HepG2 (cell line): ENCODE results near the gene STK40. TPM values are rescaled to one million over a fixed set of nuclear protein-coding genes. Genes with fewer than 3 reads are reported as not detected.

Source experiments
- ATAC-seq: fragments of 200-7000 bp; cut with Tn5 transposase; 3 replicates; pipeline ENCODE4 v1.9.1; 2020; ENCODE audit warnings: mild to moderate bottlenecking, moderate library complexity
- BruUV-seq: library from RNA; stranded (reverse); fragments of 400-500 nt; replicated peaks from 2 replicates; lab custom pipeline; 2021; lab: Mats Ljungman, UMichigan
- CTCF ChIA-PET: fragments of 300-600 bp; formaldehyde crosslinking; extraction: SDS; loops from one replicate; lab custom pipeline; 2021; ENCODE audit warnings: low total read pairs, inconsistent platforms, low intra/inter-chr PET ratio; lab: Yijun Ruan, JAX
- POLR2A ChIA-PET: fragments of 350-600 bp; sonication (Branson Sonifier 250); formaldehyde crosslinking; loops from one replicate; lab custom pipeline; 2020; ENCODE audit warnings: antibody characterized with exemption, inconsistent platforms; lab: Yijun Ruan, JAX
- DNase-seq: peaks from one replicate; pipeline ENCODE4 v3.0.0-alpha.2; 2015; ENCODE audit warnings: low spot score
- FAIRE-seq: peaks from 3 replicates; lab custom pipeline; 2011; peaks lifted over from hg19 to GRCh38; lab: Jason Lieb, UNC
- H2AFZ ChIP-seq: one replicate; pipeline ENCODE4 v1.6.1; 2011; ENCODE audit warnings: low read length, inconsistent platforms
- H3K27ac ChIP-seq: fragments of 300-600 bp; 3 replicates; pipeline ENCODE4 v1.8.0; 2011; ENCODE audit warnings: mixed run types, mild to moderate bottlenecking, mixed read lengths, low read length, inconsistent platforms; ENCODE audit not compliant: insufficient read depth; ENCODE audit errors: extremely low read length
- H3K27me3 ChIP-seq, 2 experiments: fragments of 200-600 bp in 1 of 2; 2 replicates in 1 of 2; 3 replicates in 1 of 2; pipeline versions ENCODE4 v1.6.0 to v1.8.0; 2011; ENCODE audit warnings: low read length in 2 of 2, mild to moderate bottlenecking in 2 of 2, moderate library complexity in 2 of 2, inconsistent platforms in 1 of 2; ENCODE audit not compliant: insufficient read depth in 2 of 2, control insufficient read depth in 1 of 2
- H3K36me3 ChIP-seq, 2 experiments: fragments of 200-600 bp in 1 of 2; replicated peaks in 1 of 2; 2 replicates in 1 of 2; 3 replicates in 1 of 2; pipeline versions ENCODE4 v1.5.1 to v1.8.0; 2011; ENCODE audit warnings: low read length in 2 of 2, inconsistent platforms in 1 of 2; ENCODE audit not compliant: insufficient read depth in 2 of 2, control insufficient read depth in 1 of 2
- H3K4me1 ChIP-seq: 2 replicates; pipeline ENCODE4 v1.5.1; 2012; ENCODE audit warnings: low read length, inconsistent platforms; ENCODE audit not compliant: insufficient read depth
- H3K4me2 ChIP-seq: 2 replicates; pipeline ENCODE4 v1.6.0; 2011; ENCODE audit warnings: low read depth, low read length, inconsistent platforms
- H3K4me3 ChIP-seq, 3 experiments: fragments of 200-600 bp in 1 of 3; sonication (generic), shearing (Covaris generic) in 1 of 3; replicated peaks in 1 of 3; 2 replicates each; pipeline ENCODE4 v1.5.1; 2011 to 2016; ENCODE audit warnings: low read length in 3 of 3, inconsistent platforms in 2 of 3, low read depth in 2 of 3, mild to moderate bottlenecking in 2 of 3, control low read depth in 1 of 3, mixed read lengths in 1 of 3; ENCODE audit not compliant: insufficient read depth in 1 of 3
- H3K79me2 ChIP-seq: one replicate; pipeline ENCODE4 v1.6.1; 2011; ENCODE audit warnings: low read length, inconsistent platforms; ENCODE audit not compliant: insufficient read depth
- H3K9ac ChIP-seq: 2 replicates; pipeline ENCODE4 v1.6.0; 2011; ENCODE audit warnings: mild to moderate bottlenecking, low read depth, low read length, inconsistent platforms; ENCODE audit not compliant: insufficient read depth
- H3K9me3 ChIP-seq: 2 replicates; pipeline ENCODE4 v1.5.1; 2012; ENCODE audit warnings: mild to moderate bottlenecking, low read length
- H4K20me1 ChIP-seq: 2 replicates; pipeline ENCODE4 v1.6.0; 2011; ENCODE audit warnings: inconsistent platforms, mild to moderate bottlenecking, low read length, moderate library complexity; ENCODE audit not compliant: insufficient read depth
- ARID5B ChIP-seq: IDR thresholded peaks from 2 replicates; pipeline ENCODE4 v1.4.0; 2020; ENCODE audit warnings: mild to moderate bottlenecking, missing genetic modification reagents
- CEBPB ChIP-seq: IDR thresholded peaks from 2 replicates; pipeline ENCODE4 v1.6.1; 2011; ENCODE audit warnings: low read depth, low read length, improper control_type of control experiment, borderline replicate concordance
- FOXA3 ChIP-seq: IDR thresholded peaks from 2 replicates; pipeline ENCODE4 v1.6.1; 2016; ENCODE audit warnings: missing genetic modification reagents, missing compliant biosample characterization
- GATAD2A ChIP-seq: IDR thresholded peaks from 2 replicates; pipeline ENCODE4 v1.6.1; 2016
- KAT8 ChIP-seq: IDR thresholded peaks from 2 replicates; pipeline ENCODE4 v1.6.1; 2016; ENCODE audit warnings: missing genetic modification reagents, missing compliant biosample characterization
- RBM39 ChIP-seq: fragments of 200-400 bp; formaldehyde crosslinking; IDR thresholded peaks from one replicate; pipeline ENCODE4 v1.6.1; 2018; ENCODE audit warnings: antibody characterized with exemption, mild to moderate bottlenecking, low read depth, low read length; ENCODE audit not compliant: poor library complexity, severe bottlenecking
- REPIN1 ChIP-seq: sonication (generic); formaldehyde crosslinking; IDR thresholded peaks from 2 replicates; pipeline ENCODE4 v1.8.0; 2022; ENCODE audit warnings: missing genetic modification reagents, low read depth, mild to moderate bottlenecking, borderline replicate concordance
- SOX13 ChIP-seq, 3 experiments: fragments of 450-650 bp in 1 of 3; sonication (generic) in 1 of 3; formaldehyde crosslinking in 1 of 3; IDR thresholded peaks in 2 of 3; conservative IDR thresholded peaks in 1 of 3; 2 replicates each; pipeline versions ENCODE4 v1.5.0 to v1.6.1; 2016 to 2020; ENCODE audit warnings: antibody characterized with exemption in 1 of 3, mild to moderate bottlenecking in 1 of 3, missing compliant biosample characterization in 1 of 3, missing genetic modification reagents in 1 of 3, moderate library complexity in 1 of 3
- THAP9 ChIP-seq: sonication (generic); formaldehyde crosslinking; IDR thresholded peaks from 2 replicates; pipeline ENCODE4; 2020; ENCODE audit warnings: missing genetic modification reagents, mild to moderate bottlenecking, borderline replicate concordance
- U2AF2 ChIP-seq: fragments of 200-400 bp; formaldehyde crosslinking; IDR thresholded peaks from 2 replicates; pipeline ENCODE4 v1.6.1; 2017; ENCODE audit warnings: low read depth, mild to moderate bottlenecking, low read length
- ZNF18 ChIP-seq: sonication (generic); formaldehyde crosslinking; IDR thresholded peaks from 2 replicates; pipeline ENCODE4 v1.8.0; 2022; ENCODE audit warnings: mild to moderate bottlenecking, missing genetic modification reagents; ENCODE audit not compliant: insufficient replicate concordance
- ZNF256 ChIP-seq: sonication (generic); formaldehyde crosslinking; conservative IDR thresholded peaks from 2 replicates; pipeline ENCODE4 v1.4.0; 2020; ENCODE audit warnings: missing genetic modification reagents
- ZNF329 ChIP-seq: sonication (generic); formaldehyde crosslinking; IDR thresholded peaks from 2 replicates; pipeline ENCODE4 v1.9.0; 2021; ENCODE audit warnings: low read depth, mild to moderate bottlenecking, missing genetic modification reagents
- ZNF580 ChIP-seq: IDR thresholded peaks from 2 replicates; pipeline ENCODE4 v1.6.1; 2016; ENCODE audit warnings: low read depth, borderline replicate concordance
- WGBS: methylation state at CpG from one replicate; pipeline ENCODE4 v1.1.6; 2017; ENCODE audit warnings: low lambda C conversion rate; 5-methylcytosine and 5-hydroxymethylcytosine counted together
- in situ Hi-C: cut with HindIII; loops from 2 replicates; pipeline ENCODE4 v1.10.0; 2017; ENCODE audit warnings: low pct_unique_long_range_greater_than_20kb; ENCODE audit not compliant: extremely low pct_ligation_motif_present
- intact Hi-C: fragments of 100-400 bp; cut with micrococcal nuclease; formaldehyde crosslinking; loops from one replicate; pipeline ENCODE4 v1.10.0; 2022; ENCODE audit not compliant: unreplicated experiment
- polyA plus RNA-seq, 8 experiments: library from polyadenylated mRNA; depleted of rRNA in 3 of 8; stranded (reverse) in 7 of 8; unstranded in 1 of 8; fragments of >200 nt; fragmentation: Illumina TruSeq in 4 of 8; extraction: Trizol in 4 of 8; gene quantifications; 2 replicates each; pipeline versions ENCODE4 v1.2.1 to v1.2.3, GENCODE V29; 2011 to 2016; ENCODE audit warnings: low read depth in 4 of 8, missing spikeins in 1 of 8, mixed read lengths in 1 of 8; ENCODE audit not compliant: insufficient read depth in 1 of 8
- total RNA-seq, 5 experiments: library from RNA; depleted of rRNA; stranded (reverse); fragments of >200 nt; fragmentation: Illumina TruSeq; extraction: Trizol; gene quantifications; 2 replicates each; pipeline ENCODE4 v1.2.3, GENCODE V29; 2016; ENCODE audit warnings: low read depth in 1 of 5

Gene STK40
- total and polyA plus RNA-seq, 2 of the 13 experiments (the other 11 are each of a cell fraction or from before 2014, with no cell fraction given) = 33.8 to 35.1 TPM

GRCh38 chr1:36297062-36297461 is 88.7 kb downstream of the STK40 start:
- TF ChIP-seq GATAD2A = peak; percentile 45
- TF ChIP-seq U2AF2 = no peak
- no peak for TF ChIP-seq REPIN1
- no peak for TF ChIP-seq RBM39
- TF ChIP-seq THAP9 = no peak
- peak; percentile 30; the same call in 1 of the 2 replicates for TF ChIP-seq CEBPB
- TF ChIP-seq FOXA3 (CRISPR knock-in tag) = 0 out of 2 replicates have a peak, but pooled peaks have one; percentile 22
- no peak for TF ChIP-seq SOX13 (IDR thresholded peaks at IDR 0.05)
- TF ChIP-seq SOX13 (CRISPR knock-in tag; conservative IDR thresholded peaks at IDR 0.05 in 1 of 2, IDR thresholded peaks at IDR 0.05 in 1 of 2) = peak in 1 of 2 experiments; percentile 46; a peak in 1 of 4 replicates
- no peak for TF ChIP-seq KAT8 (CRISPR knock-in tag)
- 0 out of 2 replicates have a peak, but pooled peaks have one; percentile 14 for TF ChIP-seq ARID5B (CRISPR knock-in tag)
- TF ChIP-seq ZNF256 (CRISPR knock-in tag) = no peak
- no peak for TF ChIP-seq ZNF18 (CRISPR knock-in tag)
- TF ChIP-seq ZNF580 = no peak
- TF ChIP-seq ZNF329 (CRISPR knock-in tag) = no peak
- Histone ChIP-seq H3K4me2 (no peak overlapping the region), H3K27me3 (no peaks in the 10 kb centered on the region), H3K79me2 (no peaks in the 10 kb centered on the region), H3K9ac (no peak overlapping the region), H3K4me3 (no peak overlapping the region), H3K27ac (no peak overlapping the region), H2AFZ (no peak overlapping the region), H3K4me1 (peaks cover 17% of the 10 kb centered on the region), H3K36me3 (peaks cover 28 to 79% of the 10 kb centered on the region in 2 experiments), H3K9me3 (no peaks in the 10 kb centered on the region), H4K20me1 (no peaks in the 10 kb centered on the region; the same call in 1 of the 2 replicates)
- ChIA-PET POLR2A (no interaction called here), CTCF (no interaction called here)
- ATAC-seq (no peak), DNase-seq (peak; percentile 58), FAIRE-seq (no peak)
- in situ Hi-C loops = no loop called here
- WGBS = 76% methylated on average over 2 of the region's 2 CpGs
- intact Hi-C loops = no loop called here
- no TSS peak for BruUV-seq
